ENCODE results near the gene ZBED4. TPM values are rescaled to one million over a fixed set of nuclear protein-coding genes. Genes with fewer than 3 reads are reported as not detected.

Gene ZBED4
- total RNA-seq, 4 donors from 2014 or later, result 19.9 to 30.7 (median 24.9) TPM

DNA sequence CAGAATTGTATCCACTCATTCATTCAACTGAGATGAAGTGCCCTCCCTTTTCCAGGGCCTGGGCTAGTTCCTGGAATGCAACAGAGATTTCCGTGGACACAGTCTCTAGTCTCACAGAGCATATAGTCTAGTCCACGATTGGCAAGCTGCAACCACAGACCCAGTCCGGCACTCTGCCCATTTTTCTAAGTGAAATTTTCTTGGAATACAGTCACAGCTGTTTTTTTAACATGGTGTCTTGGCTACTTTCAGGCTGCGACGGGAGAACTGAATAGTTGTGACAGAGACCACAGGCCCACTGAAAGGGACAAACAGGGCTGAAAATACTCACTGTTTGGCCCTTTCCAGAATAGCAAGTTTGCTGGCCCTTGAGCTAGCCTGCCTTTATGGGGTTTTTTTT lies 35.4 kb downstream of the ZBED4 start:
- no peak overlapping the region for H3K4me3 ChIP-seq
- no peak overlapping the region for H3K27ac ChIP-seq
- no peaks in the 10 kb centered on the region for H3K9me3 ChIP-seq
- no peak for DNase-seq
- no peaks in the 10 kb centered on the region for H3K4me1 ChIP-seq
- in situ Hi-C loops (cut with MboI; ENCODE audit: low pct_ligation_motif_present in 1 of 4, low pct_unique_long_range_greater_than_20kb in 1 of 4, low sequenced_read_pairs in 3 of 4) (no loop called here), intact Hi-C loops (cut with DNase I; ENCODE audit: low total_unique reads) (no loop called here)
- peaks cover 0 to 16% (median 7%) of the 10 kb centered on the region in 4 donors for H3K36me3 ChIP-seq
- 99% methylated on average over 5 of the region's 5 CpGs; no CpG with 5 or more reads in 1 of the 2 donors for WGBS, 2 donors (ENCODE audit: low coverage in 1 of 2)
- TF ChIP-seq POLR2AphosphoS5 (IDR thresholded peaks at IDR 0.05), result no peak
- no peaks in the 10 kb centered on the region for H3K27me3 ChIP-seq

DNA sequence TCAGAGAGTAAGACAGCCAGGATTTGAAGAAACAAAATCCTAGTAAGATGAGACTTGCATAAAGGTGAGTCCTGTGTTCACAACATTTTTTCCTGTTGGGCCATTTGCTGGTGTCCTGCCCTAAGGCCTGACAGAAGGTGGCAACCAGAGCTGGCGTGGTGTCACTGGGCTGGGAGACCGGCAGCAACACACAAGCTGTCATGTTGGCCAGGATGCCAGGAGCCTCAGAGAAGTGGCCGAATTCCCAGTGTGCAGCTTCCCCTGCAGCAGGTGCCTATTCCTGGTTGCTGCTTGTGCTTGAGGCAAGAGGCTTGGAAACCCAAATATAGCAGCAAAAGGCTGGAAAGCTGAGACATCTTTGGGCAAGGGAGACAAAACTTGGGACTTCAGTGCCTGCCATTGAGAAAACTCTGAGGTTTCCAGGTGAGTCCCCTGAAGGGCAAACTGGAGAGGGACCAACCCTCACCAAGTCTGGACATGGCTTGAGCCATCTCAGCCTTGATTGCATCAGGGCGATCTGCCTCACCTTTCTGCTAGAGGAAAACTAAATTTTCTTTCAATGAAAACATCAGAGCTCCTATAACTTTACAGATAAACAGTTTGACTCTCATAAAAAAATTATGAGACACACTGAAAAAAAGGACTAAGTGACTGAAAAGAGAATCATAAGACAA lies 38.7 kb downstream of the ZBED4 start:
- DNase-seq, result no peak
- Histone ChIP-seq H3K27me3 (no peaks in the 10 kb centered on the region), H3K4me3 (no peak overlapping the region), H3K9me3 (no peaks in the 10 kb centered on the region), H3K4me1 (no peaks in the 10 kb centered on the region), H3K36me3 (peaks cover 0 to 5% (median under 1%) of the 10 kb centered on the region in 4 donors), H3K27ac (no peak overlapping the region)
- in situ Hi-C loops (cut with MboI; ENCODE audit: low pct_ligation_motif_present in 1 of 4, low pct_unique_long_range_greater_than_20kb in 1 of 4, low sequenced_read_pairs in 3 of 4), result no loop called here
- intact Hi-C loops (cut with DNase I; ENCODE audit: low total_unique reads), result no loop called here
- TF ChIP-seq EP300 (IDR thresholded peaks at IDR 0.05; ENCODE audit: low read depth) (no peak), POLR2AphosphoS5 (IDR thresholded peaks at IDR 0.05) (no peak)
- TF ChIP-seq, protein P1, sequence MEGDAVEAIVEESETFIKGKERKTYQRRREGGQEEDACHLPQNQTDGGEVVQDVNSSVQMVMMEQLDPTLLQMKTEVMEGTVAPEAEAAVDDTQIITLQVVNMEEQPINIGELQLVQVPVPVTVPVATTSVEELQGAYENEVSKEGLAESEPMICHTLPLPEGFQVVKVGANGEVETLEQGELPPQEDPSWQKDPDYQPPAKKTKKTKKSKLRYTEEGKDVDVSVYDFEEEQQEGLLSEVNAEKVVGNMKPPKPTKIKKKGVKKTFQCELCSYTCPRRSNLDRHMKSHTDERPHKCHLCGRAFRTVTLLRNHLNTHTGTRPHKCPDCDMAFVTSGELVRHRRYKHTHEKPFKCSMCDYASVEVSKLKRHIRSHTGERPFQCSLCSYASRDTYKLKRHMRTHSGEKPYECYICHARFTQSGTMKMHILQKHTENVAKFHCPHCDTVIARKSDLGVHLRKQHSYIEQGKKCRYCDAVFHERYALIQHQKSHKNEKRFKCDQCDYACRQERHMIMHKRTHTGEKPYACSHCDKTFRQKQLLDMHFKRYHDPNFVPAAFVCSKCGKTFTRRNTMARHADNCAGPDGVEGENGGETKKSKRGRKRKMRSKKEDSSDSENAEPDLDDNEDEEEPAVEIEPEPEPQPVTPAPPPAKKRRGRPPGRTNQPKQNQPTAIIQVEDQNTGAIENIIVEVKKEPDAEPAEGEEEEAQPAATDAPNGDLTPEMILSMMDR (IDR thresholded peaks at IDR 0.05), result no peak
- WGBS, 2 donors (ENCODE audit: low coverage in 1 of 2), result 92% methylated on average over 4 of the region's 4 CpGs; no CpG with 5 or more reads in 1 of the 2 donors

DNA sequence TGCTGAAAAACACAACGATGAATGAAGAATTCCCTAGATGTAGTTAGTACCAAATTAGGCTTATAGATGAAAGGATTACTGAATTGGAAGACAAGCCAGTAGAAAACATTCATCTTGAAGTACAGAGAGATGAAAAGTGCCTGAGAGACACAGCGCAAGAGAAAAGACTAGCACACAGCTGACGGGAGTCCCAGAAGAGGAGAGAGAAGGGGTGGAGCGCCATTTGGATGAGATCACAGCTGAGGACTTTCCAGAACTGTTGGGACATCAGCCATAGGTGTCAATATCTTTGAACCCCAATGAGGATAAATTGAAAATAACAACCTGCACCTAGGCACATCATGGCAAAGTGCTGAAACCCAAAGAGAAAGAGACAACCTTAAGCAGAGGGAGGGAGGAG lies 39.4 kb downstream of the ZBED4 start:
- WGBS, 2 donors (ENCODE audit: low coverage in 1 of 2), result 81 to 98% methylated on average over 4 of the region's 4 CpGs
- intact Hi-C loops (cut with DNase I; ENCODE audit: low total_unique reads), result no loop called here

DNA sequence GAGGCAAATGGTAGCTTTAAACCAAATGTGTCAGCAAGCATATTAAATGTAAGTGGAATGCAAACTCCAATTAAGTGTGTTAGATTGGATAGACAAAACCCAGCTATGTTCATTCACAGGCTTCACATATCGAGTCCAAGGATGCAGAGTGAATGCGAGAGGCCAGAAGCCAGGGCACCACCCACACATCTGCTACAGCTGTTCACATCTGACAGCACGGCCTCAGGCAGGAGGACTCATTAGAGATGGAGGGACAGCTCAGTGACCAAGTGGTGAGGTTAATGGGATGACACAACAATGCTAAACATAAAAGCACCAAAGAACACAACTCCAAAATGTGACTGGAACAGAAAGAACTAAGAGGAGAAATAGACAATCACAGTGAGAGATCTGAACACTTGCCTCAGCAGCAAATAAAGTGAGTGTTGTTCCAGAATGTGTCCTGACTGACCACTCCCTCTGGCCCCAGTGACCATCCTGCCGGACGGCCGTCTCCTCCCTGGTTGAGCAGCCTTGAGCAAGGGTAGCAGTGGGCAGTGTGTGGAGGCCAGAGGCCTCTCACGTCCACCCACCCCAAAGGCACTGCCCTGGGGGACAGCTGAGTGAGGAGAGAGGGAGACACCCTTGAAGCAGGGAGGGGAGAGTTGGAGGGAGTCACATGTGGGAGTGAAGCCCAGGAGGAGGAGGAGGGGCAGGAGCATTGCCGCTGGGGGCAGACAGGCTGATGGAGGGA lies 40.8 kb downstream of the ZBED4 start:
- Histone ChIP-seq H3K36me3 (no peaks in the 10 kb centered on the region), H3K4me1 (no peaks in the 10 kb centered on the region), H3K27ac (no peak overlapping the region), H3K9me3 (no peaks in the 10 kb centered on the region), H3K27me3 (no peaks in the 10 kb centered on the region), H3K4me3 (no peak overlapping the region)
- in situ Hi-C loops (cut with MboI; ENCODE audit: low pct_ligation_motif_present in 1 of 4, low pct_unique_long_range_greater_than_20kb in 1 of 4, low sequenced_read_pairs in 3 of 4), result no loop called here
- intact Hi-C loops (cut with DNase I; ENCODE audit: low total_unique reads), result no loop called here
- TF ChIP-seq POLR2A (IDR thresholded peaks at IDR 0.05) (no peak), POLR2AphosphoS5 (IDR thresholded peaks at IDR 0.05) (no peak), EP300 (IDR thresholded peaks at IDR 0.05; ENCODE audit: low read depth) (no peak)
- TF ChIP-seq, protein P1 (IDR thresholded peaks at IDR 0.05), result no peak
- no peak for DNase-seq
- 83 to 87% methylated on average over 4 to 8 of the region's 8 CpGs for WGBS, 2 donors (ENCODE audit: low coverage in 1 of 2)

More for the DNA sequence above, 39.4 kb downstream of the ZBED4 start:
- no peak for DNase-seq
- H3K9me3 ChIP-seq, result no peaks in the 10 kb centered on the region
- no peaks in the 10 kb centered on the region for H3K4me1 ChIP-seq
- in situ Hi-C loops (cut with MboI; ENCODE audit: low pct_ligation_motif_present in 1 of 4, low pct_unique_long_range_greater_than_20kb in 1 of 4, low sequenced_read_pairs in 3 of 4), result no loop called here
- no peak overlapping the region for H3K27ac ChIP-seq
- H3K27me3 ChIP-seq, result no peaks in the 10 kb centered on the region
- TF ChIP-seq EP300 (IDR thresholded peaks at IDR 0.05; ENCODE audit: low read depth) (no peak), POLR2AphosphoS5 (IDR thresholded peaks at IDR 0.05) (no peak), POLR2A (IDR thresholded peaks at IDR 0.05) (no peak)
- TF ChIP-seq, protein P1 (IDR thresholded peaks at IDR 0.05), result no peak
- no peak overlapping the region for H3K4me3 ChIP-seq
- H3K36me3 ChIP-seq, result no peaks in the 10 kb centered on the region

All from transverse colon (tissue), 4 donors.